ENCODE data around the gene CKB.

The CKB gene

DNA sequence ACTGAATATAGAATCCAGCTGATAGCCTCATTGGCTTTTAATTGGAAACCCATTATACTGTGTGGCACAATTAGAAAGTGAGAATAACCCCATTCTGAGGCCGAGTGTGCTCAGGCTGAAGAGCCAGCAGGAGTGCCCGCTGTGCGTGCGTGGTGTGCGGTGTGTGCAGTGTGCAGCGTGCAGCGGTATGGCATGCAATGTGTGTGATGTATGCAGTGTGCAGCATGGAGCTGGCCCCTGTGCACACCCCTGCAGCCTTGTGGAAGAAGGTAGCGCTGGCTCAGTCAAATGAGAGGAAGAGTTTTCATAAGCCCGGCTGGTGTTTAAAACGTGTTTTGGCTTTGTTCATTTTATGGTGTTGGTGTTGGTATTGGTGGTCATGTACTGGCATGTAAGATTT, 22.9 kb downstream of the CKB start:
- no peaks in the 10 kb centered on the region for H3K9me3 ChIP-seq
- H3K27me3 ChIP-seq = no peaks in the 10 kb centered on the region
- TF ChIP-seq, protein P1, sequence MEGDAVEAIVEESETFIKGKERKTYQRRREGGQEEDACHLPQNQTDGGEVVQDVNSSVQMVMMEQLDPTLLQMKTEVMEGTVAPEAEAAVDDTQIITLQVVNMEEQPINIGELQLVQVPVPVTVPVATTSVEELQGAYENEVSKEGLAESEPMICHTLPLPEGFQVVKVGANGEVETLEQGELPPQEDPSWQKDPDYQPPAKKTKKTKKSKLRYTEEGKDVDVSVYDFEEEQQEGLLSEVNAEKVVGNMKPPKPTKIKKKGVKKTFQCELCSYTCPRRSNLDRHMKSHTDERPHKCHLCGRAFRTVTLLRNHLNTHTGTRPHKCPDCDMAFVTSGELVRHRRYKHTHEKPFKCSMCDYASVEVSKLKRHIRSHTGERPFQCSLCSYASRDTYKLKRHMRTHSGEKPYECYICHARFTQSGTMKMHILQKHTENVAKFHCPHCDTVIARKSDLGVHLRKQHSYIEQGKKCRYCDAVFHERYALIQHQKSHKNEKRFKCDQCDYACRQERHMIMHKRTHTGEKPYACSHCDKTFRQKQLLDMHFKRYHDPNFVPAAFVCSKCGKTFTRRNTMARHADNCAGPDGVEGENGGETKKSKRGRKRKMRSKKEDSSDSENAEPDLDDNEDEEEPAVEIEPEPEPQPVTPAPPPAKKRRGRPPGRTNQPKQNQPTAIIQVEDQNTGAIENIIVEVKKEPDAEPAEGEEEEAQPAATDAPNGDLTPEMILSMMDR (IDR thresholded peaks at IDR 0.05; ENCODE audit: low read depth, low read length) = no peak
- DNase-seq = no peak
- no peak overlapping the region for H3K4me3 ChIP-seq (ENCODE audit: low read depth, low read length)
- H3K36me3 ChIP-seq = peaks cover 69% of the 10 kb centered on the region
- peaks cover 11% of the 10 kb centered on the region for H3K4me1 ChIP-seq

DNA sequence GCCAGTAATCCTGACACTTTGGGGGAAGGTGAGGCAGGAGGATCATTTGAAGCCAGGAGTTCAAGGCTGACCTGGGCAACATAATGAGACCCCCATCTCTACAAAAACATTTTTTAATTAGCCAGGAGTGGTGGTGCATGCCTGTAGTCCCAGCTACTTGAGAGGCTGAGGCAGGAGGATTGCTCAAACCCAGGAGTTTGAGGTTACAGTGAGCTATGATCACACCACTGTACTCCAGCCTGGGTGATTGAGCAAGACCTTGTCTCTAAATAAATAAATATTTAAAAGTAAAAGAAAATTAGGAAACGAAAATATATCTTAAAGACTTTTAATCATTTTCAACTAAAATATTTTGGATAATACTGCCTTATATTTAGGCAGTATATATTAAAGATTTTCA, 25.9 kb downstream of the CKB start:
- DNase-seq = no peak
- Histone ChIP-seq H3K36me3 (peaks cover 66% of the 10 kb centered on the region), H3K9me3 (no peaks in the 10 kb centered on the region), H3K4me3 (ENCODE audit: low read depth, low read length) (no peak overlapping the region), H3K27me3 (no peaks in the 10 kb centered on the region), H3K4me1 (peaks cover 15% of the 10 kb centered on the region)
- TF ChIP-seq, protein P1 (IDR thresholded peaks at IDR 0.05; ENCODE audit: low read depth, low read length) = no peak

DNA sequence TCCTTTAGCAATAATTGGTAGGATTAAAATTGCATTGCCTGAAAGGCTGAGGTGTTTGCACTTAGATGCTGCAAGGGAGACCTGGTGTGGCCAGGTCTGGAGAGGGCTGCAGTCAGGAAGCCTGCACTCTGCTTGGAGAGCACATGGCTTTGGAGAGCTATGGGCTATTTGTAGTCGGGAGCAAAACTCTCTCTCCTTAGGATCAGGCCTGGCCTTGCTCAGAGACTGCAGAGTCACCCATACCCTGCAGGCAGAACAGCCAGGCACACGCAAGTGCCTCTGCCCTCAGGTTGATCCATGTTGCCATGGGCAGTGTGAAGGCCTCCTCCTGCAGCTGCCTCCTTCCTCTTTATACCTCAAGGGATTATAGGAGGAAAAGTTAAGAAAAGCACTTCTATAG, 26.8 kb downstream of the CKB start:
- Histone ChIP-seq H3K27me3 (no peaks in the 10 kb centered on the region), H3K4me3 (ENCODE audit: low read depth, low read length) (no peak overlapping the region), H3K4me1 (peaks cover 8% of the 10 kb centered on the region), H3K36me3 (peaks cover 60% of the 10 kb centered on the region), H3K9me3 (no peaks in the 10 kb centered on the region)
- no peak for DNase-seq
- TF ChIP-seq, protein P1 (IDR thresholded peaks at IDR 0.05; ENCODE audit: low read depth, low read length) = no peak

DNA sequence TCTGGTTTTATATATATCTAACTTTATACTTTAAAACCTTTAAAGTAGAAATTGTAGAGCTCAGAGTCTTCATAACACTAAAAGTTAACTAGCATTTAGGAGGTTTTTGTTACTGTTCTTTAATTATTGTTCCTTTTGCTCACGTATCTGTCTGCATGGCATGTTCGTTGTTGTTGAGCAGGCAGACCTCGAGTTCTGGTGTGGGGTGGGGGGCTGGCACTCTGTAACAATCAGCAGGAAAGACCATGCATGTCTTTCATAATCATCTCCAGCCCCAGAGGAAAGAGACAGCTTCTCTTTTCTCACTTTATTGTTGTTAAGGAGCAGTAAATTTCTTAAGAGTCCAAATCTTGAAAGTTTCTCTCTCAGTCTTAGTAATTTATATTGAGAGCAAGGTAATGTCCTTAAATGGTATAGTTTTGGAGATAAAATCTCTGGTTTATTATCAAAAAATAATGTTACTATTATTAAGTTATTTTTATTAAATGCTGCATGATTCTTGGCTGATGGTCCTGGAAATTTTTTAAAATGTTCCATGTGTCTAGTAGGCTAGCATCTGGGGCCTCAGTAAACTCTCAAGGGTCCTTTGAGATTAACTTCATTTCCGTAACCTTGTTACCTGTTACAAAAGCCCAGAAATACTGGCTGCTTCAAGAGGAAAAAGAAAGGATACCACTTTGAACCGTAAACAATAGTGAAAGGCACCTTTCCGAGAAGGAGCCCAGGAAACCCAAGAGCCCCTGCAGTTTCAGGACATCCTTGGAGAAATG, 30.3 kb downstream of the CKB start:
- DNase-seq = no peak
- Histone ChIP-seq H3K9me3 (no peaks in the 10 kb centered on the region), H3K27me3 (no peaks in the 10 kb centered on the region), H3K4me3 (ENCODE audit: low read depth, low read length) (no peak overlapping the region), H3K36me3 (peaks cover 76% of the 10 kb centered on the region), H3K4me1 (peaks cover 3% of the 10 kb centered on the region)
- TF ChIP-seq, protein P1 (IDR thresholded peaks at IDR 0.05; ENCODE audit: low read depth, low read length) = no peak

DNA sequence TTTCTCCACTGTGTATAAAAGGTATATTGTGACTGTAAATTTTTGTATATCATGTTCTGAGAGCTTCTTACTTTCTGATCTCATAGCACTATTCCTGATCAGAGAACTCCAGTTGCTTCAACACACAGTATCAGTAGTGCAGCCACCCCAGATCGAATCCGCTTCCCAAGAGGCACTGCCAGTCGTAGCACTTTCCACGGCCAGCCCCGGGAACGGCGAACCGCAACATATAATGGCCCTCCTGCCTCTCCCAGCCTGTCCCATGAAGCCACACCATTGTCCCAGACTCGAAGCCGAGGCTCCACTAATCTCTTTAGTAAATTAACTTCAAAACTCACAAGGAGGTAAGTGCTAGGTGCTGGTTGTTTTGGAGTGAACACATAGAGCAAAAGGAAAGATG, 30.9 kb downstream of the CKB start:
- H3K27me3 ChIP-seq = no peaks in the 10 kb centered on the region
- no peaks in the 10 kb centered on the region for H3K9me3 ChIP-seq
- peaks cover 73% of the 10 kb centered on the region for H3K36me3 ChIP-seq
- no peak overlapping the region for H3K4me3 ChIP-seq (ENCODE audit: low read depth, low read length)
- TF ChIP-seq, protein P1 (IDR thresholded peaks at IDR 0.05; ENCODE audit: low read depth, low read length) = no peak
- DNase-seq = no peak
- H3K4me1 ChIP-seq = peaks cover 3% of the 10 kb centered on the region

DNA sequence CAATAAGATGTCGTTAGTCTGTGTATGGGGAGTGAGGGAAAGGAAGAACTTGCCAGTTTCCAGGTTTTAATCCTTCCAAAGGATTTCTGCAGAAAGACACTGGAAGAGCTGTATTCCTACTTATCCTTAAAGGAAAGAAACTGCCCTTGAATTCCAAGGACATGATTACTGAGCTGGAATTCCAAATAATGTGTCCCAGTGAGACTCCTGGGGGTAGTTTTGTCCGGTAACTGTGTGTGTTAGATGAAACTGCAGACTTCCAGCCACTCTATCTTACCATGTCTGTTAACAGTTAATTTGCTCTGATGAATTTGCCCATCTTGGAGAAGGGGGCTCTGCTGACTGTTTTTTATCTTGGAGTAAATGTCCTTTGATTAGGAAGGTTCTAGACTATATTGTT, 33.0 kb downstream of the CKB start:
- no peaks in the 10 kb centered on the region for H3K9me3 ChIP-seq
- H3K4me3 ChIP-seq (ENCODE audit: low read depth, low read length) = no peak overlapping the region
- TF ChIP-seq, protein P1 (IDR thresholded peaks at IDR 0.05; ENCODE audit: low read depth, low read length) = no peak
- H3K36me3 ChIP-seq = peaks cover 63% of the 10 kb centered on the region
- peaks cover 3% of the 10 kb centered on the region for H3K4me1 ChIP-seq
- no peak for DNase-seq
- H3K27me3 ChIP-seq = no peaks in the 10 kb centered on the region
